Vagina (tissue), 2 donors: ENCODE measurements around the gene PDE11A.

Experiments used
- POLR2A ChIP-seq, 2 donors: fragments of 450-650 bp; IDR thresholded peaks; one replicate each; pipeline ENCODE4 v1.6.1; 2017; ENCODE audit warnings: antibody characterized with exemption in 2 of 2, mild to moderate bottlenecking in 2 of 2, moderate library complexity in 2 of 2
- POLR2AphosphoS5 ChIP-seq, 2 donors: sonication (generic); formaldehyde crosslinking; IDR thresholded peaks; one replicate each; pipeline ENCODE4 v1.9.0; 2017; ENCODE audit warnings: antibody characterized with exemption in 2 of 2, mild to moderate bottlenecking in 2 of 2, low read depth in 1 of 2; ENCODE audit not compliant: insufficient read depth in 1 of 2
- TF ChIP-seq, protein P1 (sequence below), 3 experiments: fragments of 450-650 bp in 2 of 3; fragments of 200-600 bp in 1 of 3; sonication (generic) in 1 of 3; IDR thresholded peaks; one replicate each; pipeline ENCODE4 v1.5.1; 2017 to 2019; ENCODE audit warnings: antibody characterized with exemption in 3 of 3, mild to moderate bottlenecking in 2 of 3, moderate library complexity in 2 of 3

DNA sequence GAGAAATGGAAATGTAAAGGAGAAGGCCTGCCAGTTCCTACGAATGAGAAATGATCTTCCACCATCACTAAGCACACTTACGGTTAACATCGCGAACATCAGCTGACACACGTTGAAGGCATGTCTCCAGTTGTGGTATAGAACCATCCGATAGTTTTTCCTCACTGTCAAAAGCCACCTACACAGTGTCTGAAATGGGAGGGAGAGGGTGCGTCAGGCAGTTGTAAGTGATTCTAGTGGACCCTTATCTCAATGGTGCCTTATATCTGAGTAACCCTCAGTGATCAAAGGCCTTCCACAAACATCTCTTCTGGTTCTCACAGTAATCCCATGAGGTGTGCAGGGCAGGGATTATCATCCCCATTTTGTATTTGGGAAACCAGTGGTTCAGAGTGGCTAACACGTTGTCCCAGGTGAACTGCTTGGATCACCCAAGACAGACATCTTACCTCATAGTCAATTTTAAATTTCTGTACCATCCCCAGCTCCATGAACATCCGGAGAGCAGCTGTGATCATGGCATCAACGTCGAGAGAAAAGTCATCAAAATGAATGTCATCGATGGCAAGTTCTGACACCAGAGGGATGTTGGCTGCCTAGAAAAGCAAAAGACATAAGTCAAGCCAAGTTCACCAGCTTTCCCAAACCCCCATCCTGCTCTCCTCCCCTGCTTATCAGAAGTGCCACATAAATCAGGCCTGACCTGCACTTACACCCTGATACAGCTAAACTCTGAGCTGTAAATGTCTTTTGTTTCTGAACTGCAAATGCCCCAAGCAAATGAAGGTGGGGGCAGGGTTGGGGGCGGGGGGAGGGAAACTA lies 344.8 kb downstream of the PDE11A start:
- TF ChIP-seq, protein P1, sequence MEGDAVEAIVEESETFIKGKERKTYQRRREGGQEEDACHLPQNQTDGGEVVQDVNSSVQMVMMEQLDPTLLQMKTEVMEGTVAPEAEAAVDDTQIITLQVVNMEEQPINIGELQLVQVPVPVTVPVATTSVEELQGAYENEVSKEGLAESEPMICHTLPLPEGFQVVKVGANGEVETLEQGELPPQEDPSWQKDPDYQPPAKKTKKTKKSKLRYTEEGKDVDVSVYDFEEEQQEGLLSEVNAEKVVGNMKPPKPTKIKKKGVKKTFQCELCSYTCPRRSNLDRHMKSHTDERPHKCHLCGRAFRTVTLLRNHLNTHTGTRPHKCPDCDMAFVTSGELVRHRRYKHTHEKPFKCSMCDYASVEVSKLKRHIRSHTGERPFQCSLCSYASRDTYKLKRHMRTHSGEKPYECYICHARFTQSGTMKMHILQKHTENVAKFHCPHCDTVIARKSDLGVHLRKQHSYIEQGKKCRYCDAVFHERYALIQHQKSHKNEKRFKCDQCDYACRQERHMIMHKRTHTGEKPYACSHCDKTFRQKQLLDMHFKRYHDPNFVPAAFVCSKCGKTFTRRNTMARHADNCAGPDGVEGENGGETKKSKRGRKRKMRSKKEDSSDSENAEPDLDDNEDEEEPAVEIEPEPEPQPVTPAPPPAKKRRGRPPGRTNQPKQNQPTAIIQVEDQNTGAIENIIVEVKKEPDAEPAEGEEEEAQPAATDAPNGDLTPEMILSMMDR (IDR thresholded peaks at IDR 0.05) = no peak
- no peak for TF ChIP-seq POLR2AphosphoS5 (IDR thresholded peaks at IDR 0.05; ENCODE audit: insufficient read depth in 1 of 2, low read depth in 1 of 2)
- no peak for TF ChIP-seq POLR2A (IDR thresholded peaks at IDR 0.05)
